Omental fat pad (tissue), 4 donors: ENCODE results near the gene NPBWR2. TPM values are rescaled to one million over a fixed set of nuclear protein-coding genes. Genes with fewer than 3 reads are reported as not detected.
"Not testable (repeated sequence)": the region's sequence is repeated elsewhere in the genome, so short reads cannot be mapped to it uniquely, and the experiment has no call there.

Source experiments
- ATAC-seq: fragments of 150-250 bp; one replicate; pipeline ENCODE4 v1.9.1; 2016; ENCODE audit warnings: mild to moderate bottlenecking, moderate library complexity; ENCODE audit not compliant: low FRiP score
- DNase-seq: peaks from one replicate; pipeline ENCODE4 v3.0.0-alpha.2; 2019; ENCODE audit warnings: low spot score
- CTCF ChIP-seq, 3 donors: fragments of 450-650 bp; IDR thresholded peaks; one replicate each; pipeline ENCODE4 v1.5.1; 2016 to 2017; ENCODE audit warnings: antibody characterized with exemption in 3 of 3, mild to moderate bottlenecking in 3 of 3, moderate library complexity in 2 of 3
- total RNA-seq, 4 donors: library from RNA; depleted of rRNA; stranded (reverse); fragments of >200 nt; gene quantifications; one replicate each; pipeline ENCODE4 v1.1.0, GENCODE V29; 2016

Gene NPBWR2
- total RNA-seq, 4 donors from 2014 or later: not detected

- DNase-seq: no peak
- no peak for ATAC-seq
- no peak for TF ChIP-seq CTCF (IDR thresholded peaks at IDR 0.05)
Measured at GRCh38 chr20:64092258-64093012, 14.9 kb downstream of the NPBWR2 start.

- ATAC-seq: no peak
- DNase-seq: no peak
- TF ChIP-seq CTCF (IDR thresholded peaks at IDR 0.05): no peak
Measured at GRCh38 chr20:64091770-64092169, 15.6 kb downstream of the NPBWR2 start.

- no peak for ATAC-seq
- no peak for TF ChIP-seq CTCF (IDR thresholded peaks at IDR 0.05)
- DNase-seq: no peak
Measured at GRCh38 chr20:64091340-64091739, 16.0 kb downstream of the NPBWR2 start.

GRCh38 chr20:64090165-64090564 is 17.2 kb downstream of the NPBWR2 start:
- DNase-seq: no peak
- no peak for TF ChIP-seq CTCF (IDR thresholded peaks at IDR 0.05)
- ATAC-seq: no peak

- not testable (repeated sequence) for ATAC-seq
Measured at GRCh38 chr20:64088586-64088985, 18.8 kb downstream of the NPBWR2 start.

GRCh38 chr20:64087226-64087825 is 20.0 kb downstream of the NPBWR2 start:
- not testable (repeated sequence) for ATAC-seq, DNase-seq

More at GRCh38 chr20:64088586-64088985, 18.8 kb downstream of the NPBWR2 start:
- not testable (repeated sequence) for DNase-seq

GRCh38 chr20:64086801-64087200 is 20.6 kb downstream of the NPBWR2 start:
- TF ChIP-seq CTCF (IDR thresholded peaks at IDR 0.05): no peak
- ATAC-seq: no peak

GRCh38 chr20:64084685-64085152 is 22.6 kb downstream of the NPBWR2 start:
- ATAC-seq (no peak), DNase-seq (no peak)
- no peak for TF ChIP-seq CTCF (IDR thresholded peaks at IDR 0.05)

More at GRCh38 chr20:64086801-64087200, 20.6 kb downstream of the NPBWR2 start:
- DNase-seq: no peak
